Heart right ventricle (tissue), 16 donors: ENCODE measurements around the gene ARHGAP42. TPM values are rescaled to one million over a fixed set of nuclear protein-coding genes. Genes with fewer than 3 reads are reported as not detected.

Experiments
- ATAC-seq, 8 donors: fragments of 200-7000 bp; cut with Tn5 transposase; one replicate each; pipeline ENCODE4 v1.9.1; 2020; ENCODE audit warnings: mild to moderate bottlenecking in 8 of 8, moderate library complexity in 8 of 8, moderate number of reproducible peaks in 1 of 8
- DNase-seq, 2 donors: peaks; one replicate each; pipeline ENCODE4 v3.0.0-alpha.2; 2020
- H3K27ac ChIP-seq, 10 donors: fragments of 200-600 bp; sonication (generic) in 2 of 10; one replicate each; pipeline versions ENCODE4 v1.5.0 to v1.8.0; 2020 to 2022; ENCODE audit warnings: mild to moderate bottlenecking in 3 of 10
- H3K27me3 ChIP-seq, 7 donors: fragments of 200-600 bp; one replicate each; pipeline ENCODE4 v1.8.0; 2021 to 2022; ENCODE audit warnings: mild to moderate bottlenecking in 2 of 7
- H3K36me3 ChIP-seq, 9 donors: fragments of 200-600 bp; sonication (generic) in 1 of 9; one replicate each; pipeline versions ENCODE4 v1.5.0 to v1.8.0; 2020 to 2022; ENCODE audit warnings: mild to moderate bottlenecking in 2 of 9
- H3K4me1 ChIP-seq, 9 donors: fragments of 200-600 bp; sonication (generic) in 1 of 9; one replicate each; pipeline versions ENCODE4 v1.5.0 to v1.8.0; 2020 to 2022; ENCODE audit warnings: mild to moderate bottlenecking in 4 of 9
- H3K4me3 ChIP-seq, 10 donors: fragments of 200-600 bp; sonication (generic) in 2 of 10; one replicate each; pipeline versions ENCODE4 v1.5.0 to v1.8.0; 2020 to 2022; ENCODE audit warnings: mild to moderate bottlenecking in 7 of 10, moderate library complexity in 2 of 10
- H3K9me3 ChIP-seq, 11 donors: fragments of 200-600 bp in 10 of 11; sonication (generic) in 2 of 11; one replicate each; pipeline versions ENCODE4 v1.5.0 to v1.8.0; 2013 to 2022; ENCODE audit warnings: mild to moderate bottlenecking in 2 of 11, control low read depth in 1 of 11, moderate library complexity in 1 of 11
- CTCF ChIP-seq, 9 donors: fragments of 200-600 bp; sonication (generic) in 2 of 9; IDR thresholded peaks; one replicate each; pipeline versions ENCODE4 v1.5.0 to v1.8.0; 2021 to 2022; ENCODE audit warnings: antibody characterized with exemption in 9 of 9, mild to moderate bottlenecking in 5 of 9, moderate library complexity in 1 of 9
- WGBS, 2 donors: extraction: QIAGEN DNeasy Blood & Tissue Kit; methylation state at CpG; one replicate each; pipeline ENCODE4 v1.1.7; 2013; ENCODE audit warnings: inconsistent platforms in 1 of 2; 5-methylcytosine and 5-hydroxymethylcytosine counted together
- intact Hi-C, 10 donors: fragments of 100-400 bp; cut with DNase I; formaldehyde crosslinking; loops; one replicate each; pipeline versions ENCODE4 v1.11.1 to v1.14.2; 2022
- polyA plus RNA-seq, 2 donors: library from polyadenylated mRNA; stranded (reverse); fragments of 200-250 nt; gene quantifications; one replicate each; pipeline ENCODE4 v1.2.3, GENCODE V29; 2013
- total RNA-seq, 10 donors: library from RNA; stranded (reverse); fragmentation: NEBNext Ultra II Directional in 3 of 10; extraction: Animal tissue kit (Norgen Biotek cat#: 25700) in 3 of 10; gene quantifications; one replicate each; pipeline versions ENCODE4 v1.2.1 to v1.2.4, GENCODE V29; 2021 to 2023
- donor health status: Arrhythmogenic right ventricular cardiomyopathy.
- donor health status: ischemic (EF 13 %, LVEDD 7.1; RV severe dilation, severe dysfunction).
- donor health status: healthy with polysubstance abuse.
- donor health status: DM: no; HTN: yes; CAD: no.
- donor health status: DM: no; HTN: no; CAD: no.
- donor health status: ischemic (EF 25% LVEDD 6.9; RV normal size, moderate dysfunction).
- donor health status: ischemic (EF 25% LVEDD 5.7; RV mildly dilated, moderate dysfunction).
- donor health status: healthy.
- donor health status: DM: yes; HTN: yes; CAD: no.
- donor health status: Ischemic cardiomyopathy.
- donor health status: ischemic (EF 35%, LVEDD 5.7; RV mildly dilated, moderate dysfunction).
- donor health status: nonischemic (EF 11% LVEDD 7.7; RV severe dilation, severe dysfunction).
- donor health status: DM: yes; HTN: yes; CAD: no.
- donor health status: PGD.
- donor health status: ischemic (EF 29% LVEDD 5.4; RV normal size, mild dysfunction).
- donor health status: nonischemic (EF 23%, LVEDD 6.1; RV moderate dilation, normal function).

ARHGAP42 gene
- total and polyA plus RNA-seq, 12 donors: 3.9 to 13.1 (median 8.8) TPM

- ATAC-seq: no peak
- intact Hi-C loops: no loop called here
These were observed 186.1 kb downstream of the ARHGAP42 start for GRCh38 chr11:100872951-100873740.

GRCh38 chr11:100874203-100874602, 187.1 kb downstream of the ARHGAP42 start:
- no peak overlapping the region for H3K27ac ChIP-seq
- DNase-seq (no peak), ATAC-seq (no peak)
- H3K4me3 ChIP-seq: no peak overlapping the region
- H3K9me3 ChIP-seq: no peaks in the 10 kb centered on the region
- H3K27me3 ChIP-seq: no peaks in the 10 kb centered on the region
- TF ChIP-seq CTCF (IDR thresholded peaks at IDR 0.05): no peak
- H3K36me3 ChIP-seq: no peaks in the 10 kb centered on the region
- 96 to 97% methylated on average over 4 of the region's 4 CpGs for whole genome bisulfite sequencing, 2 donors
- H3K4me1 ChIP-seq: peaks cover 0 to 23% (median 4%) of the 10 kb centered on the region in 9 donors
- intact Hi-C loops: no loop called here

More at GRCh38 chr11:100872951-100873740, 186.1 kb downstream of the ARHGAP42 start:
- peaks cover 0 to 21% (median 3%) of the 10 kb centered on the region in 9 donors for H3K4me1 ChIP-seq
- no peaks in the 10 kb centered on the region for H3K36me3 ChIP-seq
- H3K4me3 ChIP-seq: no peak overlapping the region
- no peak for DNase-seq
- no peak for TF ChIP-seq CTCF (IDR thresholded peaks at IDR 0.05)
- H3K9me3 ChIP-seq: no peaks in the 10 kb centered on the region
- no peak overlapping the region for H3K27ac ChIP-seq
- H3K27me3 ChIP-seq: no peaks in the 10 kb centered on the region
- whole genome bisulfite sequencing, 2 donors: 82 to 93% methylated on average over 3 of the region's 3 CpGs

GRCh38 chr11:100875521-100875869, 188.4 kb downstream of the ARHGAP42 start:
- TF ChIP-seq CTCF (IDR thresholded peaks at IDR 0.05): no peak
- Histone ChIP-seq H3K9me3 (peaks cover 0 to 4% (median 0%) of the 10 kb centered on the region in 11 donors), H3K4me3 (no peak overlapping the region), H3K27ac (peak overlapping the region in 5 of 10 donors; percentile 1 to 80 (median 63)), H3K4me1 (peaks cover 0 to 23% (median 4%) of the 10 kb centered on the region in 9 donors), H3K36me3 (no peaks in the 10 kb centered on the region), H3K27me3 (no peaks in the 10 kb centered on the region)
- no peak for DNase-seq
- ATAC-seq: no peak
- intact Hi-C loops: loop anchor here in 1 of 10 donors (5.0 kb wide), 1 partner anchor 47 kb away; no protein-coding TSS in a partner anchor
- 91 to 95% methylated on average over 8 of the region's 8 CpGs for WGBS, 2 donors

GRCh38 chr11:100876815-100877520, 189.9 kb downstream of the ARHGAP42 start:
- ATAC-seq (peak in 7 of 8 donors; percentile 77 to 91 (median 85)), DNase-seq (peak in 1 of 2 donors; percentile 20)
- no peak overlapping the region for H3K4me3 ChIP-seq
- H3K27ac ChIP-seq: peak overlapping the region in 7 of 10 donors; percentile 64 to 80 (median 78)
- no peaks in the 10 kb centered on the region for H3K27me3 ChIP-seq
- WGBS, 2 donors: 55 to 59% methylated on average over 3 of the region's 3 CpGs
- peaks cover 0 to 23% (median 4%) of the 10 kb centered on the region in 9 donors for H3K4me1 ChIP-seq
- TF ChIP-seq CTCF (IDR thresholded peaks at IDR 0.05): no peak
- intact Hi-C loops: loop anchor here in 1 of 10 donors (5.0 kb wide), 1 partner anchor 45 kb away; no protein-coding TSS in a partner anchor
- peaks cover 0 to 13% (median 0%) of the 10 kb centered on the region in 11 donors for H3K9me3 ChIP-seq
- H3K36me3 ChIP-seq: no peaks in the 10 kb centered on the region
